ENCODE measurements around the gene PDE7B. TPM values are rescaled to one million over a fixed set of nuclear protein-coding genes. Genes with fewer than 3 reads are reported as not detected.

PDE7B gene
- total RNA-seq, 2 experiments from 2014 or later: 0.58 to 0.68 TPM

DNA sequence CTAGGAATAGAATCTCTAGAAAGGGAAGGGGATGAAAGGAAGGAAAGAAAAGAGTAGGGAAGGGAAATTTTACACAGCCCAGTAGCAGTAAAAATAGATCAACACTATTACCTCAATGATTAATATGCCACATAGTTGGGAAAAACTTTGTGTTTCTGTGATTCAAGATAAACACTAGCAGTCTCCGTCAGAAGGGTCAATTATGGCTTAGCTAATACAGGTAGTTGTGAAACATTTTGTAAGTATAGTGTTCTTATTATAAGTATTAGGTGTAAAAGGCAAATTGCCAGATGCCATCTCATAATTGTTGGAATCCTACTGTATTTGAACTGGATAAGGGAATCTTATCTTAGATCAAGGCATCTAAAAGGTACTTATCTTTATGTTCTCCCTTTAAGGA lies 232.9 kb downstream of the PDE7B start:
- H3K36me3 Mint-ChIP-seq (ENCODE audit: low read depth): no peaks in the 10 kb centered on the region
- ATAC-seq (no peak), DNase-seq (no peak)
- no peak overlapping the region for H3K4me3 Mint-ChIP-seq
- H3K27ac Mint-ChIP-seq: no peak overlapping the region
- no peaks in the 10 kb centered on the region for H3K4me1 Mint-ChIP-seq (ENCODE audit: low read depth)
- H3K27me3 Mint-ChIP-seq: no peaks in the 10 kb centered on the region
- intact Hi-C loops (cut with micrococcal nuclease): no loop called here
- CTCF ChIA-PET: no interaction called here
- POLR2A ChIA-PET: interaction anchor here (0.5 kb wide), 1 partner anchor 404 kb away, joined by 3 read pairs; no protein-coding TSS in a partner anchor
- TF ChIP-seq, protein P1, sequence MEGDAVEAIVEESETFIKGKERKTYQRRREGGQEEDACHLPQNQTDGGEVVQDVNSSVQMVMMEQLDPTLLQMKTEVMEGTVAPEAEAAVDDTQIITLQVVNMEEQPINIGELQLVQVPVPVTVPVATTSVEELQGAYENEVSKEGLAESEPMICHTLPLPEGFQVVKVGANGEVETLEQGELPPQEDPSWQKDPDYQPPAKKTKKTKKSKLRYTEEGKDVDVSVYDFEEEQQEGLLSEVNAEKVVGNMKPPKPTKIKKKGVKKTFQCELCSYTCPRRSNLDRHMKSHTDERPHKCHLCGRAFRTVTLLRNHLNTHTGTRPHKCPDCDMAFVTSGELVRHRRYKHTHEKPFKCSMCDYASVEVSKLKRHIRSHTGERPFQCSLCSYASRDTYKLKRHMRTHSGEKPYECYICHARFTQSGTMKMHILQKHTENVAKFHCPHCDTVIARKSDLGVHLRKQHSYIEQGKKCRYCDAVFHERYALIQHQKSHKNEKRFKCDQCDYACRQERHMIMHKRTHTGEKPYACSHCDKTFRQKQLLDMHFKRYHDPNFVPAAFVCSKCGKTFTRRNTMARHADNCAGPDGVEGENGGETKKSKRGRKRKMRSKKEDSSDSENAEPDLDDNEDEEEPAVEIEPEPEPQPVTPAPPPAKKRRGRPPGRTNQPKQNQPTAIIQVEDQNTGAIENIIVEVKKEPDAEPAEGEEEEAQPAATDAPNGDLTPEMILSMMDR (IDR thresholded peaks at IDR 0.05): no peak
- H3K9me3 Mint-ChIP-seq: no peaks in the 10 kb centered on the region

DNA sequence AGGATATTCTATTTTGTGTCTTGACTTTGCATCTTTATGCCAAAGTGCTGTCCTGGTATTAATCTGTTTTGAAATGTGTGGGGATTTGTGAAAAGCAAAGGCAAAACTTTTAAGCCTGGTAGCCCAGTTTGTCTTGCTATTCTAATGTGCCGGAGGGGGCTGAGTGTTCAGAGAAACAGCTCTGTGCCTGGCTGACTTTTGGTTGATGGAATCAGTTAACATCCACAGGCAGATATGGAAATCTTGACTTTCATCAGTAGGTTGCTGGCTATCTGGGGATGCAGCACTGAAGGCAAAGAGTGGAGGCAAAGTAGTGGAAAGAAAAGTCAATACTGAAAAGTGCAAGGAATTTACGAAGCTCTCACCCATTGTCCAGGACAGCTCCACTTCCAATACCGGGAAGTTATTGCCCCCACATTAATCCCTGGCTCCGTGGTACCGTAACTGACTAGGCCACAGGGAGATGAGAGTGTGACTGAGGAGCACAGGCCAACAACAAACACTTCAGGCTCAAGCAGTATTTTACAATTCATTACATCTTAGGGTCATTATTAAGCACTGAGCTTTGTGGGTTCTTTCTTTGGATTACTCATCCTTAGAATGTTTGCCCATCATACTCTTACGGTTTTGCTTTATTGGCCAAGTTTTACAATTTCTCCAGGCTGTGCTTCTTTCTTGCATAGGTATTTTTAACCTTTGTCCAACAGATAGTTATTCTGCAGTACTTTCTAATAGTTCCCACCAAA lies 234.0 kb downstream of the PDE7B start:
- ChIA-PET CTCF (no interaction called here), POLR2A (no interaction called here)
- Mint-ChIP-seq H3K36me3 (ENCODE audit: low read depth) (no peaks in the 10 kb centered on the region), H3K4me3 (no peak overlapping the region), H3K27ac (no peak overlapping the region), H3K9me3 (no peaks in the 10 kb centered on the region), H3K4me1 (ENCODE audit: low read depth) (no peaks in the 10 kb centered on the region), H3K27me3 (no peaks in the 10 kb centered on the region)
- intact Hi-C loops (cut with micrococcal nuclease): no loop called here
- TF ChIP-seq, protein P1 (IDR thresholded peaks at IDR 0.05): no peak
- DNase-seq (no peak), ATAC-seq (no peak)

DNA sequence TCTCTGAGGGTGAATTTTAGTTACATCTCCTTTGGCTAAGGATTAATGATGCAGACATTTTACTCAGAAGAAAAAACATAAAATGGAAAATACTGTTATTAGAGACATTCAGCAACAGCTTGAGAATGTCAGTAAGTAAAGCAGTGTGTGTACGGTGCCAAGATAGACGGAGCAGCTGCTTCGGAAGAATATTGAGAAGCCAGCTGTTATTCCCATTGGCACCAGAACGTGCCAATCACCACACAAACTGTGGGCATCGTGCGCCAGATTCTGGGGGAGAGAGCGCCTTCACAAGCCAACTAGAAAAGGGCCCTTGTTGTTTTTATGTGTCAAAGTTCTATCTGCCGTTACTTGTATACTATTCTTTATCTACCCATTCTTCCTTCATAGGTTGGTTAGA lies 235.2 kb downstream of the PDE7B start:
- CTCF ChIA-PET: no interaction called here
- TF ChIP-seq, protein P1 (IDR thresholded peaks at IDR 0.05): no peak
- Mint-ChIP-seq H3K36me3 (ENCODE audit: low read depth) (no peaks in the 10 kb centered on the region), H3K27ac (no peak overlapping the region), H3K4me3 (no peak overlapping the region), H3K4me1 (ENCODE audit: low read depth) (no peaks in the 10 kb centered on the region), H3K27me3 (no peaks in the 10 kb centered on the region), H3K9me3 (no peaks in the 10 kb centered on the region)
- POLR2A ChIA-PET: no interaction called here
- ATAC-seq: no peak
- intact Hi-C loops (cut with micrococcal nuclease): no loop called here
- DNase-seq: no peak

DNA sequence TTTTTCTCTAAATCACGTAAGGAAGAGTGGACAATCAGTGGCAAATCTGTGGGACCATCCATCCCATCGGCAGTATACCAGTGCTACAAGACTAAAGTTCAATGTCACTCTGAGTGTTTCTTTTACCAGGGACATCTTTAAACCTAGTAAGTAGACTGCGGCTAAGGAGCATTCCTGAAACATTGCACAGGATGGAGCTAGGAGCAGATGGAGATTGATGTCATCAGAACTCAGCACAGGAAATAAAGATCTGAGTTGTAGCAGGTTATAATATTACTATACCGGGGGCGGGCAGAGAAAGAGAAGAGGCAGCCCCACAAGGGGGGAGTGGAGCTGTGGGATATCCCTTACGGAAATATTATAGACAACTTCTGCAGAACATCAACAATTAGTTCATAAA lies 236.5 kb downstream of the PDE7B start:
- TF ChIP-seq, protein P1 (IDR thresholded peaks at IDR 0.05): no peak
- ATAC-seq (no peak), DNase-seq (no peak)
- H3K36me3 Mint-ChIP-seq (ENCODE audit: low read depth): no peaks in the 10 kb centered on the region
- H3K4me1 Mint-ChIP-seq (ENCODE audit: low read depth): no peaks in the 10 kb centered on the region
- H3K9me3 Mint-ChIP-seq: no peaks in the 10 kb centered on the region
- H3K4me3 Mint-ChIP-seq: no peak overlapping the region
- intact Hi-C loops (cut with micrococcal nuclease): no loop called here
- ChIA-PET CTCF (no interaction called here), POLR2A (no interaction called here)
- no peaks in the 10 kb centered on the region for H3K27me3 Mint-ChIP-seq
- H3K27ac Mint-ChIP-seq: no peak overlapping the region

DNA sequence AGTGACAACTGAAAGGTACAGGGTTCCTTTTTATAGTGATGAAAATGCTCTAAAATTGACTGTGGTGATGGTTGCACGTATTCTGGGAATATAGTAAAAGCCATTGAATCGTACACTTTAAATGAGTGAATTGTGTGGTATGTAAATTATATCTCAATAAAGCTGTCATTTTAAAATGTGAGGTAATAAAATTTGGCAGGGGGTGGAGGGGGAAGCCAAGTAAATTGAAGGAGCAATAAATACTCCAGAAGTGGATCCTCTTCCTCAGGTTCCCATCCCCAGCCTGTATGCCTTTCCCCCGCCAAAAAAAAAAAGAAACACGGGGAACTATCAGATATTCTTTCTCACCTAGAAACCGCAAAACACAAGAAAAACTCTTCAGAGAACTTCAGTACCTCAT lies 237.2 kb downstream of the PDE7B start:
- ChIA-PET POLR2A (no interaction called here), CTCF (no interaction called here)
- H3K4me3 Mint-ChIP-seq: no peak overlapping the region
- H3K36me3 Mint-ChIP-seq (ENCODE audit: low read depth): no peaks in the 10 kb centered on the region
- intact Hi-C loops (cut with micrococcal nuclease): no loop called here
- H3K4me1 Mint-ChIP-seq (ENCODE audit: low read depth): no peaks in the 10 kb centered on the region
- no peak for DNase-seq
- no peak for ATAC-seq
- H3K27ac Mint-ChIP-seq: no peak overlapping the region
- TF ChIP-seq, protein P1 (IDR thresholded peaks at IDR 0.05): no peak
- no peaks in the 10 kb centered on the region for H3K27me3 Mint-ChIP-seq
- no peaks in the 10 kb centered on the region for H3K9me3 Mint-ChIP-seq
